HFFc6 (cell line): ENCODE measurements around the gene CDK15. TPM values are rescaled to one million over a fixed set of nuclear protein-coding genes. Genes with fewer than 3 reads are reported as not detected.
"Not testable (repeated sequence)": the region's sequence is repeated elsewhere in the genome, so short reads cannot be mapped to it uniquely, and the experiment has no call there.

ENCODE experiments used
- DNase-seq: peaks from one replicate; pipeline ENCODE4 v3.0.0-alpha.2; 2018
- H3K27ac Mint-ChIP-seq: 2 replicates; pipeline ENCODE4 v1.8.0; 2020; ENCODE audit warnings: mild to moderate bottlenecking, mixed read lengths
- H3K27me3 Mint-ChIP-seq: 2 replicates; pipeline ENCODE4 v1.8.0; 2021; ENCODE audit warnings: mild to moderate bottlenecking, moderate library complexity, mixed read lengths; ENCODE audit not compliant: insufficient read depth
- H3K36me3 Mint-ChIP-seq: 2 replicates; pipeline ENCODE4 v1.8.0; 2021; ENCODE audit warnings: low read depth, mixed read lengths
- H3K4me1 Mint-ChIP-seq: 2 replicates; pipeline ENCODE4 v1.8.0; 2020; ENCODE audit warnings: low read depth, mixed read lengths
- H3K4me3 Mint-ChIP-seq: 2 replicates; pipeline ENCODE4 v1.8.0; 2020; ENCODE audit warnings: mild to moderate bottlenecking, moderate library complexity, mixed read lengths
- H3K9me3 Mint-ChIP-seq: 2 replicates; pipeline ENCODE4 v1.8.0; 2020; ENCODE audit warnings: mild to moderate bottlenecking, mixed read lengths
- CTCF ChIP-seq: fragments of 200-600 bp; sonication (generic); IDR thresholded peaks from 2 replicates; pipeline ENCODE4 v1.5.0; 2021; ENCODE audit warnings: antibody characterized with exemption, mild to moderate bottlenecking
- long read RNA-seq: library from polyadenylated mRNA; unstranded; transcript quantifications from one replicate; pipeline ENCODE4 v2.0.0, GENCODE V29; 2019
- total RNA-seq, 6 experiments: library from RNA; stranded (reverse); fragmentation: NEBNext Ultra II Directional; extraction: Animal tissue kit (Norgen Biotek cat#: 25700); gene quantifications; 2 replicates in 1 of 6; 3 replicates in 5 of 6; pipeline ENCODE4 v1.2.3, GENCODE V29; 2021

Gene CDK15
- total RNA-seq = 10 to 100 TPM; 21.7 to 59.8 (median 49.4) TPM
- long read RNA-seq, partial matches to known transcripts = 3 of 37 reads
- long read RNA-seq, other reads (novel, unspliced or antisense) = 33 of 37 reads

GRCh38 chr2:201806442-201807170 lies at the start of gene CDK15:
CDK15 (plus strand) TSS chr2:201806537; CDS start chr2:201806665, 128 bp downstream.
- peak within 1 kb of the TSS; percentile 89 for H3K27ac Mint-ChIP-seq
- peaks cover 74% of the 10 kb centered on the region for H3K4me1 Mint-ChIP-seq
- H3K4me3 Mint-ChIP-seq = peak within 1 kb of the TSS; percentile 92
- no peaks in the 10 kb centered on the region for H3K9me3 Mint-ChIP-seq
- H3K36me3 Mint-ChIP-seq = peaks cover 30% of the 10 kb centered on the region
- no peak for TF ChIP-seq CTCF
- DNase-seq = peak; percentile 60
- H3K27me3 Mint-ChIP-seq = no peaks in the 10 kb centered on the region

- H3K27ac Mint-ChIP-seq = no peak overlapping the region
- no peak overlapping the region for H3K4me3 Mint-ChIP-seq
- H3K27me3 Mint-ChIP-seq = no peaks in the 10 kb centered on the region; the same call in 1 of the 2 replicates
- H3K9me3 Mint-ChIP-seq = no peaks in the 10 kb centered on the region
- DNase-seq = no peak
- H3K36me3 Mint-ChIP-seq = peaks cover 47% of the 10 kb centered on the region
- TF ChIP-seq CTCF = no peak
- H3K4me1 Mint-ChIP-seq = peaks cover 17% of the 10 kb centered on the region
Observed at GRCh38 chr2:201758234-201758633, 48.1 kb upstream of the CDK15 start.

GRCh38 chr2:201758873-201759272 lies 47.5 kb upstream of the CDK15 start:
- Mint-ChIP-seq H3K9me3 (no peaks in the 10 kb centered on the region), H3K36me3 (peaks cover 50% of the 10 kb centered on the region), H3K4me3 (no peak overlapping the region), H3K4me1 (peaks cover 17% of the 10 kb centered on the region), H3K27ac (no peak overlapping the region), H3K27me3 (no peaks in the 10 kb centered on the region; the same call in 1 of the 2 replicates)
- DNase-seq = no peak
- no peak for TF ChIP-seq CTCF

GRCh38 chr2:201759567-201759966 lies 46.8 kb upstream of the CDK15 start:
- Mint-ChIP-seq H3K4me3 (no peak overlapping the region), H3K9me3 (no peaks in the 10 kb centered on the region), H3K27me3 (no peaks in the 10 kb centered on the region; the same call in 1 of the 2 replicates), H3K27ac (no peak overlapping the region), H3K36me3 (peaks cover 48% of the 10 kb centered on the region), H3K4me1 (peaks cover 16% of the 10 kb centered on the region)
- TF ChIP-seq CTCF = no peak
- DNase-seq = no peak

- Mint-ChIP-seq H3K27ac (peak overlapping the region; percentile 1; the same call in 1 of the 2 replicates), H3K36me3 (peaks cover 43% of the 10 kb centered on the region), H3K9me3 (no peaks in the 10 kb centered on the region), H3K4me3 (no peak overlapping the region), H3K27me3 (no peaks in the 10 kb centered on the region; the same call in 1 of the 2 replicates), H3K4me1 (peaks cover 11% of the 10 kb centered on the region)
- TF ChIP-seq CTCF = no peak
- no peak for DNase-seq
Observed at GRCh38 chr2:201761101-201761500, 45.2 kb upstream of the CDK15 start.

GRCh38 chr2:201764469-201764868 lies 41.9 kb upstream of the CDK15 start:
- not testable (repeated sequence) for H3K9me3 Mint-ChIP-seq, H3K4me3 Mint-ChIP-seq, H3K27me3 Mint-ChIP-seq, H3K27ac Mint-ChIP-seq, DNase-seq
- Mint-ChIP-seq H3K4me1 (peaks cover 25% of the 10 kb centered on the region), H3K36me3 (peaks cover 32% of the 10 kb centered on the region)
